NCI-H524 (cell line): Measurements from ENCODE around the gene FOXC1.

Experiments used
- DNase-seq, 2 experiments: peaks; one replicate each; lab custom pipeline; 2025; lab: John Stamatoyannopoulos, UW

FOXC1 gene

GRCh38 chr6:1643830-1644445 is 34.2 kb downstream of the FOXC1 start:
- DNase-seq = no peak

GRCh38 chr6:1644516-1645060 is 34.9 kb downstream of the FOXC1 start:
- no peak for DNase-seq

GRCh38 chr6:1645466-1646185 is 35.9 kb downstream of the FOXC1 start:
- DNase-seq = no peak

GRCh38 chr6:1651362-1651761 is 41.6 kb downstream of the FOXC1 start:
- no peak for DNase-seq

DNA sequence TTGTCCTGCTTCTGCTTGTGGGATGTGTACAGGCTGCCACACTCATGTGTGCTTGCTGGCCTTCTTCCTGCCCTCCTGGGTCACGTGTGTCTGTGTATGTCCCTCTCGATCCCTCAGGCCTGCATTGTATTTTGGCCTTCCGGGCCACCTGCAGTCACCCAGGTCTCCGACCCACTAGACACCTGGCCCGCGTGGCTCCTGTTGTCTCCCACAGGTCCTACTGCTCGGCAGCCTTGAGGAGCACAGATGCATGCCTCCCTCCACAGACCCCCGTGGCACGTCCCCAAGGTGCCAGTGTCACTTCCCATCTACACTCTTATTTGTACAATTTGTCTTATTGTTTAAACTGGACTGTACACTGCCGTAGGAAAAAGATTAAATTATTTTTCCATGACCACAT is 43.1 kb downstream of the FOXC1 start:
- no peak for DNase-seq

DNA sequence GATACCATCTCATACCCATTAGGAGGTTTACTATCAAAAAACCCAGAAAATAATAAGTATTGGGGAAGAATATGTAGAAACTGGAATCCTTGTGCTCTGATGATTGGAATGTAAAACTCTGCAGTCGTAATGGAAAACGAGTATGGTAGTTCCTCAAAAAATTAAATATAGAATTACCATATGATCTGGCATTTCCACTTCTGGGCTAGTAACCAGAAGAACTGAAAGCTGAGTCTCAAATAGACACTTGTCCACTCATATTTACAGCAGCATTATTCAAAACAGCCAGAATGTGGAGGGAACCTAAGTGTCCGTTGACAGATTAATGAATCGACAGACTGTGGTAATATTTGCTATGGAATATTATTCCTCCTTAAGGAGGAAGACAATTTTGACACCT is 44.3 kb downstream of the FOXC1 start:
- no peak for DNase-seq

DNA sequence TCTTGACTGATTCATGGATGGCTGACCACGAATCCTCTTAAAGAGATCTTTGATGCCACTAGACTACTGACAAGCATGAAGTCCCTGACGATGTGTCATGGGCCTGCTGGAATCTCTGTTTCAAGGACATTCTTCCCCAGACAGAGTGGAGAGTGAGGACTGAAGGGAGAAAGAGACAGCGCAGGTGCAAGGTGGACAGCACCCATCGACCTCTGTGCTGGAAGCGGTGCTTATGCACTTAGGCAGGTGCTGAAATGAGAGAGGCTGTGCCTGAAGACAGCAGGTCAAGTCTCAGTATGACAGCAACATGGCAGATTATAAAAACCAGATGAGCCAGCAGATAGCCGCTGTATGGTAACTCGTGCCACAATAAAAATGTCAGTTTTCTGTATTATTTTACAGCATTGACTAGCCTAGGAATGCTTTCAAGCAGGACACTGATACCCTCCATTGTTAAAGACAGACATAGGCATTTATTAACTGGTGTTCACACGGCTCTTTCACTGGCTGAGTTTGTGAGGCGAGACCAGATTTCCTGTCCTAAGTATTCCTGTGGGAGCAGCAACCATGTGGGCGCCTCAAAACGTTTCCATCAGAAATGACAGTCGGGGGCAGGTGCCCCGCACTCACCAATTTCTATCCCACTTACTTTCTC is 47.5 kb downstream of the FOXC1 start:
- no peak for DNase-seq

DNA sequence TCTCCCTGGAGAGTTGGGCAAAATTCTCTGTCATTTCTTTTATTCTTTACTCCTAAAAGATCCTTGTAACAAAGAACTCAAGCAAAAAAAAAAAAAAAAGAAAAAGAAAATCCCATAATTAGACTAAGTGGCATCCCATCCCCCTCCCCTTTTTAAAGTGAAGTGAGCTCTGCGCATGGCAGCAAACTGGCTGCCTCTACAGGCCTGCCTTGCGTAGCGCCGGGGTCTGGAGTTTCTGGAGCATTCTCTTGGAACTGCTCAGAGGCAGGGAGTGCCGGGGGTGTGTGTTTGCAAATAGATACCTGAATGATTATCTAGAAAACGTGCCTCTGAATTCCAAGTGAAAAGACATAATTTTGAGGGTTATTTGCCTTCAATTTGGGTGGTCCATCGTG is 48.1 kb downstream of the FOXC1 start:
- DNase-seq = no peak

- DNase-seq = no peak
These were observed 48.7 kb downstream of the FOXC1 start for GRCh38 chr6:1658212-1659005.

DNA sequence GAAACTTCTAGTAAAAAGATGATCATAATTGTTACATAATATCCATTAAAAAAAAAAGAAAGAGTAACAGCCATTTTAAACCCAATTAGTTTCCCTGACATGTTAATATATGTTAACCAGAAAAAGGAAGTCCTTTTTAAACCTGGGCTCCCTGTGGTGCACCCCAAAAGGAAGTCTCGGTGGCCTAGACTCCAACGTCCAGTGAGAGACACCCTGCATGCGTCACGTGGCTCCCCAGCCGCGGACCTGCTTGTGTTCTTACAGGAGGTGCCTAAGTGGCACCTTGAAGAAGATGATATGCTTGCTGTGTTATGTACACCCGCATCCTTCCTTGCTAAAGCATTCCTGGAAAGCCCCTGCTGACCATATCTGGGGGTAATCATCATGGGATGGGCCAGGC is 50.1 kb downstream of the FOXC1 start:
- no peak for DNase-seq

GRCh38 chr6:1662534-1662933 is 52.8 kb downstream of the FOXC1 start:
- DNase-seq = no peak
